H1 (cell line): ENCODE results near the gene SLC6A6. TPM values are rescaled to one million over a fixed set of nuclear protein-coding genes. Genes with fewer than 3 reads are reported as not detected.

Experiments used
- CTCF ChIA-PET: fragments of 300-600 bp; sonication (Branson Sonifier 250); formaldehyde crosslinking; loops from one replicate; lab custom pipeline; 2021; ENCODE audit not compliant: partially characterized antibody; lab: Charles Lee
- POLR2A ChIA-PET: fragments of 300-600 bp; sonication (Branson Sonifier 250); formaldehyde crosslinking; loops from one replicate; lab custom pipeline; 2021; ENCODE audit warnings: inconsistent platforms; ENCODE audit not compliant: partially characterized antibody; lab: Charles Lee
- DNase-seq, 2 experiments: peaks; one replicate each; pipeline versions ENCODE4 v3.0.0 to v3.0.0-alpha.2; 2010 to 2022; ENCODE audit warnings: low spot score in 2 of 2, low read depth in 1 of 2, mixed read lengths in 1 of 2
- FAIRE-seq: peaks from 2 replicates; lab custom pipeline; 2011; peaks lifted over from hg19 to GRCh38; lab: Jason Lieb, UNC
- H2AFZ ChIP-seq: 2 replicates; pipeline ENCODE4 v1.8.1; 2012; ENCODE audit warnings: low read length, inconsistent platforms
- H2AK5ac ChIP-seq: 2 replicates; pipeline ENCODE4 v1.6.1; 2013; ENCODE audit warnings: low read depth, low read length
- H2BK120ac ChIP-seq: replicated peaks from 2 replicates; pipeline ENCODE3; 2013; ENCODE audit warnings: low read depth, low read length, inconsistent platforms
- H2BK12ac ChIP-seq: 2 replicates; pipeline ENCODE4 v1.6.1; 2013; ENCODE audit warnings: low read depth, low read length
- H2BK15ac ChIP-seq: 2 replicates; pipeline ENCODE4 v1.6.1; 2013; ENCODE audit warnings: low read length
- H2BK20ac ChIP-seq: 2 replicates; pipeline ENCODE4 v1.6.1; 2013; ENCODE audit warnings: low read length
- H2BK5ac ChIP-seq: 2 replicates; pipeline ENCODE4 v1.6.1; 2013; ENCODE audit warnings: low read depth, low read length
- H3K14ac ChIP-seq: 2 replicates; pipeline ENCODE4 v1.6.1; 2013; ENCODE audit warnings: inconsistent platforms; ENCODE audit not compliant: insufficient read length
- H3K18ac ChIP-seq: 2 replicates; pipeline ENCODE4 v1.6.1; 2013; ENCODE audit warnings: low read length; ENCODE audit errors: extremely low read depth
- H3K23ac ChIP-seq: 2 replicates; pipeline ENCODE4 v1.6.1; 2013; ENCODE audit warnings: inconsistent platforms; ENCODE audit not compliant: insufficient read length
- H3K23me2 ChIP-seq: 2 replicates; pipeline ENCODE4 v1.6.1; 2013; ENCODE audit warnings: low read depth, low read length
- H3K27ac ChIP-seq: 2 replicates; pipeline ENCODE4 v1.6.1; 2011; ENCODE audit warnings: low read depth, low read length, inconsistent platforms
- H3K27me3 ChIP-seq, 4 experiments: replicated peaks in 1 of 4; 1 replicate in 1 of 4; 2 replicates in 3 of 4; pipeline versions ENCODE4 v1.6.1 to v1.8.1; 2011 to 2013; ENCODE audit warnings: low read length in 3 of 4, mild to moderate bottlenecking in 3 of 4, inconsistent platforms in 2 of 4, mixed read lengths in 2 of 4, moderate library complexity in 1 of 4; ENCODE audit not compliant: control insufficient read depth in 3 of 4, insufficient read depth in 3 of 4; ENCODE audit errors: extremely low read depth in 1 of 4
- H3K36me3 ChIP-seq, 4 experiments: 2 replicates each; pipeline versions ENCODE4 v1.6.1 to v1.8.1; 2011 to 2013; ENCODE audit warnings: mild to moderate bottlenecking in 4 of 4, low read length in 3 of 4, moderate library complexity in 2 of 4, control low read depth in 1 of 4, inconsistent platforms in 1 of 4; ENCODE audit not compliant: insufficient read depth in 4 of 4, control insufficient read depth in 2 of 4
- H3K4ac ChIP-seq: replicated peaks from 2 replicates; pipeline ENCODE3; 2013; ENCODE audit warnings: low read length, low read depth, mixed read lengths, inconsistent platforms; ENCODE audit not compliant: insufficient read length
- H3K4me1 ChIP-seq, 4 experiments: replicated peaks in 1 of 4; 1 replicate in 1 of 4; 2 replicates in 3 of 4; pipeline versions ENCODE4 v1.6.1 to v1.8.1; 2011 to 2013; ENCODE audit warnings: low read length in 3 of 4, inconsistent platforms in 2 of 4, mixed read lengths in 1 of 4; ENCODE audit not compliant: insufficient read depth in 4 of 4, control insufficient read depth in 3 of 4
- H3K4me2 ChIP-seq, 2 experiments: 2 replicates each; pipeline versions ENCODE4 v1.6.1 to v1.8.1; 2011 to 2013; ENCODE audit warnings: low read depth in 2 of 2, low read length in 2 of 2, control low read depth in 1 of 2, inconsistent platforms in 1 of 2, mild to moderate bottlenecking in 1 of 2; ENCODE audit not compliant: insufficient read depth in 1 of 2
- H3K4me3 ChIP-seq, 4 experiments: fragments of 200-600, 300-600 bp in 1 of 4; sonication (generic), shearing (Covaris generic), sonication (Bioruptor Twin) in 1 of 4; 2 replicates each; pipeline versions ENCODE4 v1.5.1 to v1.8.1; 2011 to 2016; ENCODE audit warnings: low read length in 4 of 4, low read depth in 3 of 4, control low read depth in 2 of 4, inconsistent platforms in 2 of 4, mild to moderate bottlenecking in 2 of 4, mixed read lengths in 1 of 4, moderate library complexity in 1 of 4; ENCODE audit not compliant: insufficient read depth in 2 of 4; ENCODE audit errors: extremely low read depth in 1 of 4
- H3K56ac ChIP-seq: replicated peaks from 2 replicates; pipeline ENCODE3; 2013; ENCODE audit warnings: low read depth, mild to moderate bottlenecking, mixed read lengths, low read length, inconsistent platforms; ENCODE audit not compliant: insufficient read length
- H3K79me1 ChIP-seq: 2 replicates; pipeline ENCODE4 v1.6.1; 2013; ENCODE audit warnings: low read depth, low read length, control low read depth
- H3K79me2 ChIP-seq, 2 experiments: 2 replicates each; pipeline versions ENCODE4 v1.6.1 to v1.8.1; 2012 to 2013; ENCODE audit warnings: low read length in 2 of 2, mild to moderate bottlenecking in 2 of 2, inconsistent platforms in 1 of 2; ENCODE audit not compliant: insufficient read depth in 2 of 2, control insufficient read depth in 1 of 2
- H3K9ac ChIP-seq, 4 experiments: replicated peaks in 1 of 4; 1 replicate in 1 of 4; 2 replicates in 3 of 4; pipeline versions ENCODE4 v1.6.1 to v1.8.1; 2011 to 2013; ENCODE audit warnings: low read depth in 3 of 4, low read length in 3 of 4, control low read depth in 2 of 4, mild to moderate bottlenecking in 2 of 4, moderate library complexity in 2 of 4, inconsistent platforms in 1 of 4; ENCODE audit errors: extremely low read depth in 1 of 4
- H3K9me3 ChIP-seq, 2 experiments: 2 replicates each; pipeline versions ENCODE4 v1.6.1 to v1.8.1; 2012 to 2013; ENCODE audit warnings: mild to moderate bottlenecking in 2 of 2, moderate library complexity in 2 of 2, control low read depth in 1 of 2, inconsistent platforms in 1 of 2, low read depth in 1 of 2, low read length in 1 of 2, mixed read lengths in 1 of 2; ENCODE audit not compliant: insufficient read depth in 2 of 2
- H4K20me1 ChIP-seq, 2 experiments: replicated peaks in 1 of 2; 2 replicates each; pipeline versions ENCODE3 to v1.8.1; 2011 to 2013; ENCODE audit warnings: inconsistent platforms in 2 of 2, low read length in 2 of 2, mild to moderate bottlenecking in 1 of 2; ENCODE audit not compliant: insufficient read depth in 2 of 2, control insufficient read depth in 1 of 2
- H4K5ac ChIP-seq: 2 replicates; pipeline ENCODE4 v1.6.1; 2013; ENCODE audit warnings: low read length, low read depth, mixed read lengths, inconsistent platforms; ENCODE audit not compliant: insufficient read length
- H4K8ac ChIP-seq: 2 replicates; pipeline ENCODE4 v1.8.0; 2013; ENCODE audit warnings: mild to moderate bottlenecking, moderate library complexity, low read length, inconsistent platforms; ENCODE audit not compliant: insufficient read depth; ENCODE audit errors: extremely low read depth
- H4K91ac ChIP-seq: replicated peaks from 2 replicates; pipeline ENCODE3; 2013; ENCODE audit warnings: low read length, mixed read lengths, inconsistent platforms; ENCODE audit not compliant: insufficient read length
- ATF3 ChIP-seq: IDR thresholded peaks from 2 replicates; pipeline ENCODE4 v1.6.1; 2011; ENCODE audit warnings: low read depth, mild to moderate bottlenecking, low read length; ENCODE audit not compliant: insufficient read depth
- BCL11A ChIP-seq, 2 experiments: IDR thresholded peaks; one replicate each; pipeline ENCODE4 v1.6.1; 2011; ENCODE audit warnings: low read depth in 2 of 2, low read length in 2 of 2, mild to moderate bottlenecking in 2 of 2
- CHD2 ChIP-seq: IDR thresholded peaks from 2 replicates; pipeline ENCODE4 v1.6.1; 2012; ENCODE audit warnings: low read length, improper control_type of control experiment
- E2F6 ChIP-seq: IDR thresholded peaks from 2 replicates; pipeline ENCODE4 v1.6.1; 2012; ENCODE audit warnings: inconsistent platforms
- HDAC2 ChIP-seq, 2 experiments: fragments of 300-600 bp in 1 of 2; sonication (generic) in 1 of 2; IDR thresholded peaks; 2 replicates each; pipeline ENCODE4 v1.6.1; 2011 to 2012; ENCODE audit warnings: low read depth in 2 of 2, low read length in 2 of 2, mild to moderate bottlenecking in 2 of 2, moderate library complexity in 2 of 2, borderline replicate concordance in 1 of 2, inconsistent platforms in 1 of 2
- POLR2AphosphoS5 ChIP-seq: IDR thresholded peaks from 2 replicates; pipeline ENCODE4 v1.6.1; 2011; ENCODE audit warnings: low read depth, low read length
- WGBS, 2 experiments: shearing (Covaris generic) in 1 of 2; methylation state at CpG; one replicate each; pipeline versions ENCODE4 v1.1.6 to v1.1.7; 2013 to 2015; ENCODE audit warnings: low lambda C conversion rate in 2 of 2, mixed read lengths in 2 of 2, inconsistent platforms in 1 of 2, low coverage in 1 of 2, missing lambda C conversion rate in 1 of 2; ENCODE audit not compliant: insufficient replicate concordance in 2 of 2, insufficient coverage in 1 of 2, insufficient read length in 1 of 2; ENCODE audit errors: extremely low coverage in 1 of 2, missing lambda C conversion rate in 1 of 2; 5-methylcytosine and 5-hydroxymethylcytosine counted together
- polyA plus RNA-seq, 7 experiments: library from polyadenylated mRNA; depleted of rRNA in 3 of 7; stranded (reverse) in 5 of 7; unstranded in 2 of 7; fragments of >200 nt in 5 of 7; fragments of 200-250 nt in 2 of 7; gene quantifications; 1 replicate in 5 of 7; 2 replicates in 1 of 7; 4 replicates in 1 of 7; pipeline versions ENCODE4 v1.2.1 to v1.2.3, GENCODE V29; 2011 to 2013; ENCODE audit warnings: missing spikeins in 2 of 7, mixed read lengths in 2 of 7
- total RNA-seq: library from RNA; stranded (reverse); fragmentation: NEBNext Ultra II Directional; extraction: Animal tissue kit (Norgen Biotek cat#: 25700); gene quantifications from 2 replicates; pipeline ENCODE4 v1.2.1, GENCODE V29; 2021

SLC6A6 gene
- total and polyA plus RNA-seq, 2 of the 8 experiments (the other 6 are each of a cell fraction or from before 2014, with no cell fraction given): 66.2 to 144 TPM

GRCh38 chr3:14445773-14446172 is 43.4 kb downstream of the SLC6A6 start:
- Histone ChIP-seq H3K79me2 (peaks cover 0 to 14% of the 10 kb centered on the region in 2 experiments; a peak in 1 of 4 replicates), H3K27ac (no peak overlapping the region), H3K4ac (no peak overlapping the region), H3K56ac (no peak overlapping the region), H3K27me3 (no peaks in the 10 kb centered on the region; a peak in 1 of 7 replicates), H4K91ac (no peak overlapping the region), H3K79me1 (peaks cover 27% of the 10 kb centered on the region), H2AK5ac (no peak overlapping the region), H4K20me1 (peaks cover 4 to 23% of the 10 kb centered on the region in 2 experiments), H2BK20ac (no peak overlapping the region), H2AFZ (no peak overlapping the region), H3K4me1 (peaks cover 0 to 3% (median 1%) of the 10 kb centered on the region in 4 experiments; a peak in 6 of 7 replicates), H4K5ac (no peak overlapping the region), H2BK15ac (no peak overlapping the region), H2BK5ac (no peak overlapping the region), H4K8ac (no peak overlapping the region), H3K18ac (no peak overlapping the region), H3K23ac (no peak overlapping the region), H3K4me3 (no peak overlapping the region), H3K23me2 (peaks cover 6% of the 10 kb centered on the region; the same call in 1 of the 2 replicates), H3K9ac (no peak overlapping the region), H2BK12ac (no peak overlapping the region), H3K14ac (no peak overlapping the region), H3K36me3 (peaks cover 27 to 57% (median 39%) of the 10 kb centered on the region in 4 experiments), H3K9me3 (no peaks in the 10 kb centered on the region), H3K4me2 (no peak overlapping the region), H2BK120ac (no peak overlapping the region)
- FAIRE-seq (no peak), DNase-seq (no peak)
- CTCF ChIA-PET: interaction anchor here (0.6 to 2.5 kb wide), 5 partner anchors 12 to 185 kb away, joined by 3 to 7 read pairs (median 3); no protein-coding TSS in a partner anchor
- POLR2A ChIA-PET: interaction anchor here (0.9 to 1.3 kb wide), 2 partner anchors 9 to 220 kb away, joined by 3 read pairs; no protein-coding TSS in a partner anchor
- TF ChIP-seq ATF3 (no peak), HDAC2 (IDR thresholded peaks at IDR 0.05; ENCODE audit: borderline replicate concordance in 1 of 2, low read depth in 2 of 2, low read length in 2 of 2) (no peak), CHD2 (no peak), E2F6 (no peak), POLR2AphosphoS5 (no peak), BCL11A (IDR thresholded peaks at IDR 0.05; ENCODE audit: low read depth in 2 of 2, low read length in 2 of 2) (no peak)
- 88% methylated on average over 4 of the region's 4 CpGs; no CpG with 5 or more reads in 1 of the 2 experiments for WGBS, 2 experiments
